KG1 (cell line): ENCODE data around the gene MAX.

Experiments
- DNase-seq: peaks from one replicate; lab custom pipeline; 2025; lab: John Stamatoyannopoulos, UW

The MAX gene

GRCh38 chr14:65072937-65073336, 29.4 kb downstream of the MAX start:
- DNase-seq: no peak

- no peak for DNase-seq
Observed at GRCh38 chr14:65072256-65072655, 30.1 kb downstream of the MAX start.

- DNase-seq: no peak
Observed at GRCh38 chr14:65071544-65071943, 30.8 kb downstream of the MAX start.

- no peak for DNase-seq
Observed at GRCh38 chr14:65070471-65070976, 31.8 kb downstream of the MAX start.

- no peak for DNase-seq
Observed at GRCh38 chr14:65069874-65070413, 32.4 kb downstream of the MAX start.

GRCh38 chr14:65065719-65066118, 36.6 kb downstream of the MAX start:
- DNase-seq: no peak

GRCh38 chr14:65062096-65063075, 39.9 kb downstream of the MAX start:
- DNase-seq: no peak

GRCh38 chr14:65057695-65058094, 44.6 kb downstream of the MAX start:
- no peak for DNase-seq

- no peak for DNase-seq
Observed at GRCh38 chr14:65054471-65055085, 47.7 kb downstream of the MAX start.

GRCh38 chr14:65053466-65053865, 48.9 kb downstream of the MAX start:
- no peak for DNase-seq

- DNase-seq: no peak
Observed at GRCh38 chr14:65052832-65053231, 49.5 kb downstream of the MAX start.

GRCh38 chr14:65045709-65046108, 56.6 kb downstream of the MAX start:
- DNase-seq: no peak

GRCh38 chr14:65045006-65045405, 57.3 kb downstream of the MAX start:
- no peak for DNase-seq

GRCh38 chr14:65044596-65044959, 57.7 kb downstream of the MAX start:
- DNase-seq: peak; percentile 51

- peak; percentile 51 for DNase-seq
Observed at GRCh38 chr14:65043893-65044595, 58.3 kb downstream of the MAX start.

- DNase-seq: peak; percentile 83
Observed at GRCh38 chr14:65042731-65043372, 59.5 kb downstream of the MAX start.

GRCh38 chr14:65042296-65042695, 60.0 kb downstream of the MAX start:
- DNase-seq: no peak

- no peak for DNase-seq
Observed at GRCh38 chr14:65041434-65041915, 60.8 kb downstream of the MAX start.

GRCh38 chr14:65040666-65041433, 61.5 kb downstream of the MAX start:
- no peak for DNase-seq

GRCh38 chr14:65038966-65039365, 63.4 kb downstream of the MAX start:
- no peak for DNase-seq

- no peak for DNase-seq
Observed at GRCh38 chr14:65035049-65035448, 67.3 kb downstream of the MAX start.
